C1 segment of cervical spinal cord (tissue), 14 donors: ENCODE data around the gene KIF4A.
"Not testable (repeated sequence)": the region's sequence is repeated elsewhere in the genome, so short reads cannot be mapped to it uniquely, and the experiment has no call there.

ENCODE experiments used
- DNase-seq, 14 donors: peaks; one replicate each; lab custom pipeline; 2025; lab: John Stamatoyannopoulos, UW

Gene KIF4A

GRCh38 chrX:70368731-70369130 lies 78.8 kb downstream of the KIF4A start:
- not testable (repeated sequence) for DNase-seq

GRCh38 chrX:70386235-70386634 lies 96.3 kb downstream of the KIF4A start:
- DNase-seq, result no peak

- no peak for DNase-seq
These were observed 109.0 kb downstream of the KIF4A start for GRCh38 chrX:70398899-70399298.

GRCh38 chrX:70400181-70400580 lies 110.3 kb downstream of the KIF4A start:
- DNase-seq, result not testable (repeated sequence)

GRCh38 chrX:70402721-70403120 lies 112.8 kb downstream of the KIF4A start:
- DNase-seq, result no peak

GRCh38 chrX:70405003-70405402 lies 115.1 kb downstream of the KIF4A start:
- no peak for DNase-seq

GRCh38 chrX:70410921-70411320 lies 121.0 kb downstream of the KIF4A start:
- DNase-seq, result no peak

- DNase-seq, result no peak
These were observed 121.6 kb downstream of the KIF4A start for GRCh38 chrX:70411475-70411874.

GRCh38 chrX:70421618-70422017 lies 131.7 kb downstream of the KIF4A start:
- peak in 6 of 14 donors; percentile 16 to 59 (median 34) for DNase-seq

- DNase-seq, result peak in 6 of 14 donors; percentile 7 to 63 (median 23)
These were observed 133.0 kb downstream of the KIF4A start, which contains the start of gene GDPD2 for GRCh38 chrX:70422851-70423341. Gene GDPD2, plus strand, starts transcription at chrX:70423314. Its CDS starts 1,671 bp downstream, at chrX:70424985.

- DNase-seq, result no peak
These were observed 134.2 kb downstream of the KIF4A start for GRCh38 chrX:70423936-70424675.

- DNase-seq, result no peak
These were observed 134.9 kb downstream of the KIF4A start for GRCh38 chrX:70424801-70425200.

- DNase-seq, result no peak
These were observed 136.7 kb downstream of the KIF4A start for GRCh38 chrX:70426286-70427278.

GRCh38 chrX:70427365-70427764 lies 137.5 kb downstream of the KIF4A start:
- no peak for DNase-seq

- DNase-seq, result no peak
These were observed 139.9 kb downstream of the KIF4A start for GRCh38 chrX:70429759-70430158.

GRCh38 chrX:70432936-70433847 lies 143.3 kb downstream of the KIF4A start:
- DNase-seq, result no peak

GRCh38 chrX:70433848-70434351 lies 144.0 kb downstream of the KIF4A start:
- DNase-seq, result peak in 12 of 14 donors; percentile 20 to 75 (median 47)

GRCh38 chrX:70434352-70434866 lies 144.5 kb downstream of the KIF4A start:
- peak in 12 of 14 donors; percentile 31 to 84 (median 67) for DNase-seq

- peak in 4 of 14 donors; percentile 11 to 27 (median 15) for DNase-seq
These were observed 145.1 kb downstream of the KIF4A start for GRCh38 chrX:70434914-70435586.

GRCh38 chrX:70436343-70436742 lies 146.4 kb downstream of the KIF4A start:
- DNase-seq, result peak in 1 of 14 donors; percentile 6
